Anterior cingulate cortex (tissue), 58 donors: Measurements from ENCODE around the gene ULK3.
A peak's percentile ranks its signal among the peaks of the same experiment; 100 is the strongest.

ENCODE experiments used
- DNase-seq, 58 donors: peaks; one replicate each; lab custom pipeline; 2025; lab: John Stamatoyannopoulos, UW

The ULK3 gene

GRCh38 chr15:74869726-74870407 lies 26.9 kb upstream of the ULK3 start:
- DNase-seq = peak in 46 of 58 donors; percentile 2 to 69 (median 32)

DNA sequence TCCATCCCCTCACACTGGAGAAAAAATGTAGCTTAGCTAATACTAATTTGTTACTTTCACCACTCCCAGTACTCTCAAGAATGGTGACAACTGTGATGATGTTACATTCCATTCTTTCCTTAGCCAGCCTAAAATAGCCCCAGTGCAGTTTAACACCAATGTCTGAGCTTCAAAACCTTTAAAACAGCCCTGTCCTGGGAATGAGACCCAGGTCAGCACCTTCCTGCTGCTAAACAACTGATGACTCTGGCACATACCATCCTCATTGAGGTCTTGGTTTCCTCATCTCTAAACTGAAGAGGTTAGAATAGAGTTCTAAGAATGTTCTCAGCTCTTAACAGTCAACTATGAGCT lies 26.4 kb upstream of the ULK3 start:
- no peak for DNase-seq

- peak in 2 of 58 donors; percentile 14 to 30 for DNase-seq
These were observed 25.1 kb upstream of the ULK3 start for GRCh38 chr15:74868059-74868458.

- peak in 1 of 58 donors; percentile 13 for DNase-seq
These were observed 24.6 kb upstream of the ULK3 start for GRCh38 chr15:74867466-74868038.

DNA sequence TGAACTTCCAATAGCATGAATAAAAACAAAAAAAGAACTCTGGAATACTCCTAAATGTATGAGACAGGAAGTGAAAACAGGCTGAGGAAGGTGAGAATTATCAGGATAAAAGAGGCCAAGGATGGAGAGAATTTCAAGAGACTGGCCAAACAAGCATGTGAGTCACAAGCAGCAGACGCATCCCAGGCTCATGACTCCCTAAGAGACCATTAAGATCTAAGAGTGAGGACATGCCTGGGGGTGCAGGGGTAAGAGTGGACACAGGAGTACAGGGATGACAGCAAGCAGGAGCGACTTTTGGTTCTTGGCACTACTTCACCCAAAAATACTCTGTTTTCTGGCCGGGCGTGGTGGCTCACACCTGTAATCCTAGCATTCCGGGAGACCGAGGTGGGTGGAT lies 23.1 kb upstream of the ULK3 start:
- no peak for DNase-seq

GRCh38 chr15:74865316-74865715 lies 22.4 kb upstream of the ULK3 start:
- DNase-seq = no peak

DNA sequence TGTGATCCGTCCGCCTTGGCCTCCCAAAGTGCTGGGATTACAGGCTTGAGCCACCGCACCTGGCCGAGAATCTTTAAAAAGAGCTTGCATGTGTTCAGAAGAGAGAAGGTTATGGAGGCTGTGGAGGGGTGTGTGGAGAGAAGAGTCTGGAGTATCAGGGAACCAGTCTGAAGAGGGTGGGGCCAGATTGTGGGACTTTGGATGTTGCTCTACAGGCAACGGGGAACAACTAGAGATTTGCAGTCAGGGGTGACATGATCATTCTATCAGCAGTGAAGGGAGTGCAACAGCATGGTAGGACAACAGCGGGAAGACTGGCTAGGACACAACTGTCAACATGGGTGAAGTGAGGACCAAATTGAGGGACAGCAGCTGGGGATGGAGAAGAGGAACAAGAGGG lies 21.3 kb upstream of the ULK3 start:
- DNase-seq = no peak

DNA sequence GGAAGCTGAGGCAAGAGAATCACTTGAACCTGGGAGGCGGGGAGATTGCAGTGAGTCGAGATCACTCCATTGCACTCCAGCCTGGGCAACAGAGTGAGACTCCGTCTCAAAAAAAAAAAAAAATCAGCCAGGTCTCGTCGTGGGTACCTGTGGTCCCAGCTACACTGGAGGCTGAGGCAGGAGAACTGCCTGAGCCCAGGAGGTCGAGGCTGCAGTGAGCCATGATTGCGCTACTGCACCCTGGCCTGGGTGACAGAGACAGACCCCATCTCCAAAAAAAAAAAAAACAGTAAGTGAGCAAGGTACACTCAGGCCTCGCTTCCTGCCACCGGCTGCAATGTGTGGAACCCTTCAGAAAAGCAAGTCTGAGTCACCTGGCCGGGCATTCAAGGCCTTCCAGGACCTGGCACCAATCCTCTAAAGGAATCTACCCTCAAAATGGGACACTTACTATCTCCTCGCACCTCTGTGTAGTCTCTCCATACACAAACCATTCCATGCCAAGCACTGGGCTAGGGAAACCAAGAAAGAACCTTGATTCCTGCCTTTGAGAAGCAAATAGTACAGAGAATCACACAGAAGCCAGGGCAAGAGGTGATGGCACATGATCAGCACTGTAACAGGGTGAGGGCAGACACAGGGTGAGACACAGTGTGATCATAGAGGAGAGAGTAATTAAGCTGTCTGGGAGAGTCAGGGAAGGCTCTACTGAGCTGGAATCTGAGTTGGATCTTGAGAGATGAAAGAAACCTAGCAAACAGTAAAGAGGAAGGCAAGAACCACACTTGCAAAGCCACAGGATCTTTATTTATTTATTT lies 20.5 kb upstream of the ULK3 start:
- DNase-seq = no peak

DNA sequence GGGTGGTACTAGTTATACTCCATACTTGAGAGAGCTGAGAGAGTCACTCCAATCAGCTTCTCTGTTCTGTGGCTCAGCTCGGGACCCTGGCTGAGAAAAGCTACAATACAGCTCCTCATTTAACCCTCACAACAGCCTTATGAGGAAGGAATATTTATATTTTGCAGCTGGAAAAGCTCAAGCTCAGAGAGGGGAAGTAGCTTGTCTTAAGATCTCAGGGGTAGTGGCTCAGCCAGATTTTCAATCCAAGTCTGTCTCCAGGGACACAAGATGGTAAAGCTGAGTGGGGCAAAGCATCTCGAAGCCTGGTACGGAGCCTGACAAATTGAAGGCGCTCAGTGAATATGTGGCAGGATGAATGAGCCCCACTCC lies 15.4 kb upstream of the ULK3 start:
- DNase-seq = no peak

GRCh38 chr15:74857671-74858368 lies 14.9 kb upstream of the ULK3 start:
- DNase-seq = no peak

- no peak for DNase-seq
These were observed 14.2 kb upstream of the ULK3 start for GRCh38 chr15:74857082-74857655.

GRCh38 chr15:74856537-74856936 lies 13.6 kb upstream of the ULK3 start:
- no peak for DNase-seq

GRCh38 chr15:74855857-74856256 lies 12.9 kb upstream of the ULK3 start:
- no peak for DNase-seq

DNA sequence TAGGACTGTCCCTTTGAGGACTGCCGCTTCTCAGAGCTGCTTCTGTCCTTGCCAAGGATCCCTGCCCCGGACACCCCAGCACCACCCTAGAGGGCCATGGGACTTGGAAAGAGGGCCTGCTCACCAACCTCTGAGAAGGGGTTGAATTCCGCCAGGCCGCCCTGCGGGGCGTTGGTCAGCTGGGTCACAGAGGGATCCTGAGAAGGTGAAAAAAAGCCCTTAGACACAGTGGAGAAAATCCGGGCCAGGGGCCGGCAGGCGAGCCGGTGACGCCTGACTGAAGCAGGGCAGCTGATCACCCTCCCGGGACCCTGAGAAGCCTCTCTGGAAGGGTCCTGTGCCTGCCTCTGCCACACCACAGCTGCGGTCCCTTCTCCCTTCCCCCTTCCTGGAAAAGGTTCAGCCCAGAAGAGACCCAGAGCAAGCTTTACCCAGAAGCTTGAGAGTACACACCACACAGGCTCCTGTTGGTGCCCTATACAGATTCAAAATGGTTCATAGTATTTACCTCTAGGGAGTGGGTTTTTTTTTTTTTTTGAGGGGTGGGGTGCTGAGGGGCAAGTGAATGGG lies 11.6 kb upstream of the ULK3 start:
- DNase-seq = no peak

DNA sequence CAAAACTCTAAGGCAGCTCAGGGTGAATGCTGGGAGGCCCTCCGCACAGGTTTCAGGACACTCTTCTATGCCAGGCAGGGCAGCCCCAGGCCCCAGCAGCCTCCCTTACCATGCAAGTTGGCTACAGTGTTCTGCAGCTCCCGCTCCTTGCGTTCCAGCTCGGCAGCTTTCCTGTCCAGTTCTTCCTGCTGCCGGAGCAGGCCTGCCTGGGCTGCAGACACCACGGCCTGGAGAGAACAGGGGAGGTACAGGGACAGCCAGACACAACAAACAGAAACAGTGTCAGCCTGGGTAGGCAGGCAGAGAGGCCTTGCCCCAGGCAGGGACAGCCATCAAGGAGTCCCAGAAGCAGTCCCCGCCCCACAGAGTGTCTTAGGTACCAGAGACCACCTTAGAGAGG lies 9.0 kb upstream of the ULK3 start:
- no peak for DNase-seq

DNA sequence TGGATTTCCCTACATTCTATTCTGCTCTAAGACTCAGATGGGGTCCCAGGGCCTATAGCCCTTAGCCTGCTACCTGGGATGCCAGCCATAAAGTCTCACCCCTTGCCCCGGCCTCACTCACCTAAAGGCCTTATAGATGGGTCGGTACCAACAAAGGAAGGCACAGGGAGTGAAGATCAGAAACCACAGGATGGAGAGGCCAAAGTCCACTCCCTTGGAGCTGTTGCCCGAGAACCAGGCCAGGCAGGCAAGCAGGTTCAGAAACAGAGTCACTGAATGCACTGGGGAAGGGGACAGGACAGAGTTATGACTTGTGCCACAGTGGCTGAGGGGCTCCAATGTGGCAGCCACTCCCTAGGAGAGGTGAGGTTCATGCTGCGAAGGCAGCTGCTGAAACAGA lies 7.4 kb upstream of the ULK3 start:
- no peak for DNase-seq

- DNase-seq = peak in 15 of 58 donors; percentile 3 to 69 (median 22)
These were observed 4.5 kb upstream of the ULK3 start for GRCh38 chr15:74847432-74847831.

DNA sequence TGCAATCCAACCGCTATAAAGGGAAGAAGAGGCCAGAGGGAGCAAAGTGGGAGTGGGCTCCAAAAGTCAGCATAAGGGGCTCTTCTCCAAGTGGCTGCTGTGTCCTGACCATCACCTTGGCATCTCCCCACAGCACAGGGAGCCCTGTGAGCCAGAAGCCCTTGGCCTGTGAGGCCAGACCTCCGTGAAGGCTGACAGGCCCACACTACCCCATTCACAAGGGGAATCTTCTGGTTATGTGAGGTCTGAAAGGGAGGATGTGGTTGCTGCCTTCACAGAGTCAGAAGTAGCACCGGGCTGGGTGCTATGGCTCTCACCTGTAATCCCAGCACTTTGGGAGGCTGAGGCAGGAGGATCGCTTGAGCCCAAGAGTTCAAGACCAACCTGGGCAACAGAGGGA lies 2.6 kb upstream of the ULK3 start:
- no peak for DNase-seq

DNA sequence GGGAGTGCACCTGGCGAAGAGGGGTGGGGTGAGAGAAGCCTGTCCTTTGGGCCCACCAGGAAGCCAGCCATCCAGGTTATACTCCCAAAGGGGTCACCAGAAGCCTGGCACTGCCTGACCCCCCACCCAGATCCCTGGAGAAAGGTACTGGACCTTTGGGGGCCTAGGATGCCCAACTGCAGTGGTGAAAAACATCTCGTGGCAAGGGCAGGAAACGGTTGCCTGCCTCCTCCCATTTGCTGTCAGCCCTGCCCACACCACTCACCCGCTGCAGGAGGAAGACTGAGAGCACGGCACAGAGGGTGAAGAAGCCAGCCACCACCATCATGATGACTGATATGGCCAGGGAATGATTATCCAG lies 2.2 kb upstream of the ULK3 start:
- DNase-seq = no peak

GRCh38 chr15:74844319-74845207 lies 1.6 kb upstream of the ULK3 start:
- DNase-seq = no peak
